GDM1 (cell line): ENCODE results near the gene ERC1.
"Not testable (repeated sequence)": the region's sequence is repeated elsewhere in the genome, so short reads cannot be mapped to it uniquely, and the experiment has no call there.

Experiments used
- DNase-seq: peaks from one replicate; lab custom pipeline; 2025; lab: John Stamatoyannopoulos, UW

The ERC1 gene

DNA sequence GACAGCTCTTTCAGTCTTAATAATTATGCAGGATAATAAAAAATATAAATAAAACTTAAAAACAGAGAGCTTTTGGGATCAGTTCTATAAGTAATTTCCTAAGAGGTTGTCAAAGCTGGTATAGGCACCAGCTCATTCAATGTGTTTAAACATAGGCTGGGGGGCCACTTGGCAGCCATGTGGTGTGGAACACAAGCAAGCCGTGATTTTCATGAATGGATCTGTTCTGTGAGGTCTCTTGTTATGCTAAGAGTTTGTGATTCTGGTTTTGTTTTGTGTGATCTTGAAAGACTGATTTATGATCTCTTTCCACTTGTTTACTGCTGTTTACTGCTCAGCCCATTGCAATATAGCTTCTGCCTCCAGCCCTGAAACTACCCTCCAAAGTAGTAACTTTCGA, 362.4 kb downstream of the ERC1 start:
- DNase-seq, result no peak

DNA sequence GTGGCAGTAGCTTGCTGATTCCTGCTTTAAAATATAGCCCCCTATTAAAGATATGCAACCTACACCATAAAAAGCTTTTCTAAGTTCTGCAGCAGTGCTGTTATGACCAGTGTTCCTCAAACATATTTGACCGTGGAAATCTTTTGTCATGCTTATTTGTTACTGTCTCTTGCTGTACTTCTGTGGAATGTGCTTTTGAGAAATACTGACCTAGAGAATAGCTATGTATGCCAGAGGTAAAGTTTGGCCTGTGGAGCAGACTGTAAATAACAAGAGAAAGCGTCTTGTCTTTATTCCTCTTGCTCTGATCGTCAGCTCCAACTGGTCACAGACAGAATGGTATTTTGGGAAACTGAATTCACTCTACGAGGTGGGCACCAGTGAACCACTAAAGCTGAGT, 364.4 kb downstream of the ERC1 start:
- no peak for DNase-seq

DNA sequence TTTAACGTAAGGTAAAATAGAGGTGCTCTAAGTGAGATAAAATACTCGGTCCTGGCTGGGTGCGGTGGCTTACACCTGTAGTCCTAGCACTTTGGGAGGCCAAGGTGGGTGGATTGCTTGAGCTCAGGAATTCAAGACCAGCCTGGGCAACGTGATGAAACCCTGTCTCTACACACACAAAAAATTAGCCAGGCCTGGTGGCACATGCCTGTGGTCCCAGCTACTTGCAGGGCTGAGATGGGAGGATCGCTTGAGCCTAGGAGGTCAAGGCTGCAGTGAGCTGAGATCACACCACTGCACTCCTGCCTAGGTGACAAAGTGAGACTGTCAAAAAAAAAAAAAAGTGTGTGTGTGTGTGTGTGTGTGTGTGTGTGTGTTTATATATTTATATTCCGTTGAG, 364.8 kb downstream of the ERC1 start:
- not testable (repeated sequence) for DNase-seq

DNA sequence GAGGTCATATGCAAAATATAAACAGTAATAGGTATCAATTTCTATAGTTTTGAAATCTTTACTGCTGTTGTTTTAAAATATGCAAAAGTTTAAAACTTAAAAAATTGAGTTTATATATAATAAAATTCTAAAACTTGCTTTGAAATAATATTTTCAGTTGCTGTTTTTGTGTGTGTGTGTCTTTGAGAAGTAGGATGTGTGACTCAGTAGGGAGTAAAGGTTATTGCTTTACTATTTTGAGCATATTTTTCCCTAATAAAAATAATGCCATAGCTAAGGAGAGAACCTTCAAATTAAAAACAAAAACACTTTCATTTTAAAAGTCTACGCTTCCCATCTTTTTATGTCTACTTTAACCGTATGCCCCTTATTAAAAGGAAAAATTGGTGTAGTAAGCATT, 365.3 kb downstream of the ERC1 start:
- DNase-seq, result no peak

GRCh38 chr12:1357171-1357570, 366.1 kb downstream of the ERC1 start:
- DNase-seq, result no peak

- DNase-seq, result no peak
Observed at GRCh38 chr12:1357711-1358110, 366.7 kb downstream of the ERC1 start.

DNA sequence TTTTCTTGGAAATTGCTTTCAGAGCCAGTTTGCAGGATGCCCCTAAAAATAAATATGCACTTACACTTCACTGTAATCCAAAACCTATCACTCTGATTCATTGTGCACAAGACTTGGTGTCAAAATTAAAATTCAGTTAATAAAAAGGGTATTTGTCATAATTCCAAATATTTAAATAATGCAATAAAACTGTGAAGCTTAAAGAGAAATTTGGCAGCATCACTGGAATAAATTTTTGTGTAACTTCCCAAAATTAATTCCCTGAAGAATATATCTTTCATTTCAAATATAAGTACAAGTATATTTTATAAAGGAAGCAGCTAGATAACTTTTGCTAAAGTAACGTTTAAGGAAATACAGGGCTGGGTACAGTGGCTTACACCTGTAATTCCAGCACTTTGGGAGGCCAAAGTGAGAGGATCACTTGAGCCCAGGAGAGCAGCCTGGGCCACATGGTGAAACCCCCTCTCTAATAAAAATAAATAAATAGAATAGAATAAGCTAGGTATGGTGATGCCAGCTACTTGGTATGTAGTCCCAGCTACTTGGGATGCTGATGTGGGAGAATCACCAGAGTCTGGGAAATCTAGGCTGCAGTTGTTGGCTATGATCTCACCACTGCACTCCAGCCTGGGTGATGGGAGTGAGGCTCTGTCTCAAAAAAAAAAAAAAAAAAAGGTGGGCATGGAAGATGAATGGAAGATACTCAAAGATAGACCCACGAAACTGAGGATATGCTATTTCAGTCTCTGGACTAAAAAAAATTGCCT, 369.6 kb downstream of the ERC1 start:
- DNase-seq, result no peak

DNA sequence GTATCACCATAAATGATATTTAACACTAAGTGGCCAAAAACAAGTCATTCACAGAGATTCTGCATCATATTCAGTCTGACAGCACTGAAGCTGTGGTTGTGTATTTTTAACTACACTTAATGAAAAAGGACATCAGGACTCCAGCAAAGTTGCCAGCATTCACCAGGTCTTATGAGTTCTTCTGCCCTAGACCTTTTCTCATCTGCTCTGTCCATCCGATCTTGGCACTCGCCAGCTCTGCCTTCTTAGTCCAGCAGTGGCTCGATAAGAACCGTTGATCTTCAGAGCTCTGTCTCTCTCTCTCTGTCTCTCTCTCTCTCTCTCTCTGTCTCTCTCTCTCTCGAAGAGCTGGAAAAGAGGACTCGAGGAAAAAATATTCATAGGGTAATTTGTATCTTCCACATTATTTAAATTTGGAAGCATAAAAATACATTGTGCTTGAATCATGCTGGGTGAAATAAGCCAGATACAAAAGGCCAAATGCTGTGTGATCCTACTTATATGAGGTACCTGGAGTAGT, 371.2 kb downstream of the ERC1 start:
- DNase-seq, result no peak

DNA sequence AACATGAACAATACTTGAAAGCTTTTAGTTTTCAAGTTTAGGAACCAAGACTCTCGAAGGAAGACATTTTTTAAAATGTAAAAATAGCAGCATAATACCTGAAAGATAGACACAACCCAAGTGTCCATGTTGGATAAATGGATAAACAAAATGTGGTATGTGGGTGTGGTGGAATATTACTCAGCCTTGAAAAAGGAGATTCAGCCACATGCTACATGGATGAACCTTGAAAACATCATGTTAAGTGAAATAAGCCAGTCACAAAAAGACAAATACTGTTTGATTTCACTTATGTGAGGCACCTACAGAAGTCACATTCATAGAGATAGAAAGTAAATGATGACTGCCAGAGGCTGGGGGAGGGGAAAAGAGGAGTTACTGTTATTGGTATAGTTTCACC, 374.7 kb downstream of the ERC1 start:
- no peak for DNase-seq

- no peak for DNase-seq
Observed at GRCh38 chr12:1367331-1368291, 376.6 kb downstream of the ERC1 start.

GRCh38 chr12:1369460-1369859, 378.4 kb downstream of the ERC1 start:
- no peak for DNase-seq

DNA sequence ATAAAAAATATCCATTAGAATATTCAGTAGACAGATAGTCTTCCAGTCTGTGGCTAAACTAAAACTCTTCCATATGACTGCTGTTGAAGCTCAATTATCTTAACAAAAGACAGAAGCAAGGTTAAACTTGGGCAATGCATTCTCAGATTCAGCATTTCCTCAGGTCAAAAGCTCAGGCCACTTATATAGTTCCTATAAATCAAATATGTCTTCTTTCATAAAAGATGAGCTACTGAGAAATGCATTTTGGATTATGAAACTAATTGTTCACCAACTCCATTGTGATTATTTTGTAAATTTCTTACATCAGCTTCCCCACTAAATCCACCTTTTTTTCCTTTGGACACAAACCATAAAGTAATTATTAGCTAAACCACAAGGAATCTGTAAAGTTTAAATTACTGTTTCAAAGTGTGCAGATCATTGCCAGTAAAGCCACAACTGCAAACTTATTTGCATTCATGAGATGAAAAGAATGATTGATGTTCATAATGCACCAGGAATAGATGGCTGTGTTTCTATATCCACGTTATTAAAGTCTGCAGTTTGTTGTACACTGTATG, 379.0 kb downstream of the ERC1 start:
- no peak for DNase-seq

DNA sequence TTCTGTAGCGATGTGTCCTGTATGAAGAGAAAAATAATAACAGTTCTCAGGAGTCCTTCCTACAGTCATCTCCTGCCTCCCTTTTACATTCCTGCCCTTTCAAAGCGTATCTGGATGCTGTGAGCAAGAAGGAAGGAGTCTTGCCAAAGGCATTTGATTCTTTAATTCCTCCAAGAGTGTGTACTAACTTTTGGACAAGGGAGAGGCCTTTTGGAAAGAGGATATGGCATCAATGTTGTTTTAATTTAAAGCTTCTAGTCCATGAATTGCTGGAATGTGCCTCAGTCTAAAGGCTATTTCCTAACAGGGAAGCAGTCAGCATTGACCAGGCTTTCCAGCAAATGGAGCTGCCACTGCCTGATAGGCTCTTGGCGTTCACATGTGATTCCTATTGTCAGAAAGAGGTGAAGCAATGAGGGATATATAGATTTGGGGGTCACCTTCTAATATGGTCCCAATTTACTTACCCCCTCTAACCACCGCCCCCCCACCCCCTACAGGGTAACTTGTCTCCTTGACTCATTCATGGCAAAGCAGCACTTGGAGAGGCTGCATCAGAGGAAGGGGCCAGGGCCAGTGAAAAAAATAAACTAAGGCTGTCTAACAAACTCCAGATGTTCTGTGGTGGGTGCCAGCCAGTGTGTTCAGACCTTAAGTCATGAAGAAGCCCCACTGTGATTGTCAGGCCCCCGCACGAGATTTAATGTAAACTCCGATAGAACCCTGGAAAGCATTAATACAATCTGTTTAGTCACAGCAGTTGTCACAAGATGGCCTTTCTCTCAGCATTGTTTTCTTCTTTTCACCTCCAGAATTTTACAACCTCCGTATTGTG, 383.1 kb downstream of the ERC1 start:
- no peak for DNase-seq

- DNase-seq, result no peak
Observed at GRCh38 chr12:1375323-1375722, 384.3 kb downstream of the ERC1 start.

DNA sequence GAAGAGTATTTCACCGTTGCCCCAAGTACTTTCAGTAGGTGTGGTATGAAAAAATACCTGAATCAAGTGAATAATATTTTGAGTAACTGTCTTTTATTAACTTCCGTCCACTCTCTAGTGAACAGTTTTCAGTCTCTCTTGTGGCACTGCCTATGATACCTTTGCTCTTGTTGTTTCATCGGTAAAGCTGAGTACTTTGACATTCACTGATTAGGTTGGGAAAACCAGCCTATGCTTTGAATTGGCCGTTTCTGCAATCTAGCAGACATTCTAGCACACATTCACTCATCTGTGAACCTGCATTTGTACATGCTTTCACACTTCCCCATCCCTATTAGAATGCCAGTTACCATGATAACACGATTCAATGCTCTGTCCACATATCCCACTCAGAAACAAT, 386.1 kb downstream of the ERC1 start:
- no peak for DNase-seq

DNA sequence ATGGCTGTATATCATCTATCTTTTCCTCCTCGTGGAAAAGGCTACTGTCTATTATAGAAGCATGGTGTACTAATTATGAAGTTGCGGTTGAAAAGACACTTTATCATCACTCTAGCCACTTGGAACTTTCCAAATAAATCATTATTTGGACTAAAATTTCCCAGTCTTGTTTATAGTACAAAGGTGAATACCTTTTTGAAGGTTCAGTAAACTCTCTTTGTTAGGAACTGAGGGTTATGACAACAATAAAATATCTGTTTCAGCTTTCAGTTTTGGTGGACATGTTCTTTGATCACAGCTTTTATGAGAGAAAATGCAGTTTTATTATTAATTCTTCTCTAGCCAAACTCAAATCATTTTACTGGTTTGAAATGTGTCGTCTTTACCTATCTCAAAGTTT, 386.7 kb downstream of the ERC1 start:
- DNase-seq, result no peak

GRCh38 chr12:1380171-1380851, 389.3 kb downstream of the ERC1 start:
- no peak for DNase-seq

DNA sequence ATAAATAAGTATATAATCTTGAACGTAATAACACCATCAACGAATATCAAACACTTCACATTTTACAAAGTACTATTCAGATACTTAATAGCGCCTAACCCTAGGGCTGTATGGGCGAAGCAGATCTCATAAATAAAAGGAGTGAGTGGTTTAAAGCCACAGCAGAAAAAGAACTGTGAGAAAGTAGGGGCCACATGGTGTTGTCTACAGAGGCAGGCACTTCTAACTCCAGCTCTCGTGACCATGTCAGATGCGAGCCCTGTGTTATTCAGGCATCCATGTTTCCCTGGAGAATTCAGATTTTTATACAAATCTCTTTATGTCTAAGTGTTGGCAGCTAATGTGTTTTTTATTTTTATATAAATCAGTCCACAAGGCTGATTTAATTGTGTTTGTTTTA, 391.1 kb downstream of the ERC1 start:
- no peak for DNase-seq

GRCh38 chr12:1382826-1383225, 391.8 kb downstream of the ERC1 start:
- DNase-seq, result no peak

DNA sequence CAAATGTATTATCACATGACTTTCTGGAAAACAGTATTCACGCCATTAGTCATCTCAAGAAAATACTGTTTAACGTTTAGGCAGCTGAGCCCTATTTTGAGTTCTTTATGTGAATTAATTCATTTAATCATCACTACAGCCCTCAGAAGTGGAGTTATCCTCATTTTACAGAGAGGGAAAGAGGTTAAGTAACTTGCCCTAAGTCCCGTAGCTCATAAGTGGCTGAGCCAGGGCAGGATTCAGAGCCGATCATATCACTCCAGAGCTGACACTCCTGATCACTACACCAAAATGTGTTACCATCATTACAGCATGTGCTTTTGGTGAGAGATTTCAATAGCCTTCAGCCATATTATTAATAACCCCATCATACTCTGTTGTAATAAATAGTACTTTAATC, 392.7 kb downstream of the ERC1 start:
- no peak for DNase-seq

DNA sequence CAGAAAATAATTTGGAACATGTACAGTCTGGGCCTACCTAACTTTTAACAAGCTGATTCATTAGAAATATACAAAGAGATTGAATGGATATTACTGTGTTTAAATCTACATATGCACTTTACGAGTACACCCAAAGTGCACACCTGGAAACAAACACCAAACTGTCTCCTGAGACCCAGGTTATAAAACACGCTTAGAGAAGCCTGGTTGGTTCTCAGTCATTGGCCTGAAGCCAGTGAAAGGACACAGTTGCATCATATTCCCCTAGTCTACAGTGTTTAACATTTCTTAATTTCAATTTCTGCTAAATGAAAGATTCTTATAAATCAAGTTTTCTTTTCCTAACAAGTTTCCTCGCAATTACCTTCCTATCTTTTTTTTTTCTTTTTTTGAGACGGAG, 393.9 kb downstream of the ERC1 start:
- DNase-seq, result no peak
